Measurements from ENCODE around the gene MGAT5.

Gene MGAT5

DNA sequence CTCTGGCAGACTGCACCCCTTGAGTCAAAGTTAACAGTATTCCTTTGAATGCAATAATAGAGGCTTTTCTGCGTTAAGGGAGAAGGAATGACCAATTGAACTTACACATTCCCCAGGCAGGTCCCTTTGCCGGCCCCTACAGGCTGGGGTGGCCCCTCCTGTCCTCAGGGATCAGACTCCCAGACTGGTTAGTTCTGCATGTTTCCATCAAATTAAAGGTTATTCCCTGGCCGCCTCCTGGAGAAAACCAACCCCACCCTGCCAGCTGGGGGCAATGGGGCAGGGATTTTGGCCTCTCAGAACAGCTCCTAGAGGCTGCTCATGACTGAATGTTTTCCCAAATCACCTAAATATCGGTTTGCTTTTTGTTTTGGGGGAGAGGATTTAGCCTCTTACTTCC, 199.6 kb downstream of the MGAT5 start:
- no peak overlapping the region for H3K27ac ChIP-seq (ENCODE audit: low read depth, low read length, poor library complexity, severe bottlenecking)

DNA sequence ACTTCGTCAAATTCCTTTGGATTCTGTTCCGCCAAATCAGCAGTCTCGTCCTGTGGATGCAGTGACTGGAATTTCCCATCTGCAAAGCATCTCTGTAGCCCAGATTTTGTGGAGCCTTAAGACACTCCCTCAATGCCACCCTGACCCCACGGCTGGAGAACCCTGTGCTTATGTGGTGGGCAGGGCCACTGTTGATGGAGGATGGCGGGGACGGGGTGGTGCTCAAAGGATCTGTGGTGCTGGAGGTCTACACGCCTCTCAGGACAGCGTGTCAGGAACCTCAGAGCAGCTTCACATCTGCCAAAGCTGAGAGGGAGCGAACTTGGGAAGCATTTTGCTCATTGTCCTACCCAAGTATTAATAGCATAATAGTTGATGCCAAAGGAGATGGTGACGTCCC, 200.1 kb downstream of the MGAT5 start:
- no peaks in the 10 kb centered on the region for H3K4me1 ChIP-seq (ENCODE audit: insufficient read depth, low read length, severe bottlenecking)
- H4K20me1 ChIP-seq (ENCODE audit: insufficient read depth, low read length): no peaks in the 10 kb centered on the region
- no peak overlapping the region for H3K27ac ChIP-seq (ENCODE audit: low read depth, low read length, poor library complexity, severe bottlenecking)
- TF ChIP-seq EZH2 (IDR thresholded peaks at IDR 0.05; ENCODE audit: borderline replicate concordance, low read length): no peak
- TF ChIP-seq, protein P1, sequence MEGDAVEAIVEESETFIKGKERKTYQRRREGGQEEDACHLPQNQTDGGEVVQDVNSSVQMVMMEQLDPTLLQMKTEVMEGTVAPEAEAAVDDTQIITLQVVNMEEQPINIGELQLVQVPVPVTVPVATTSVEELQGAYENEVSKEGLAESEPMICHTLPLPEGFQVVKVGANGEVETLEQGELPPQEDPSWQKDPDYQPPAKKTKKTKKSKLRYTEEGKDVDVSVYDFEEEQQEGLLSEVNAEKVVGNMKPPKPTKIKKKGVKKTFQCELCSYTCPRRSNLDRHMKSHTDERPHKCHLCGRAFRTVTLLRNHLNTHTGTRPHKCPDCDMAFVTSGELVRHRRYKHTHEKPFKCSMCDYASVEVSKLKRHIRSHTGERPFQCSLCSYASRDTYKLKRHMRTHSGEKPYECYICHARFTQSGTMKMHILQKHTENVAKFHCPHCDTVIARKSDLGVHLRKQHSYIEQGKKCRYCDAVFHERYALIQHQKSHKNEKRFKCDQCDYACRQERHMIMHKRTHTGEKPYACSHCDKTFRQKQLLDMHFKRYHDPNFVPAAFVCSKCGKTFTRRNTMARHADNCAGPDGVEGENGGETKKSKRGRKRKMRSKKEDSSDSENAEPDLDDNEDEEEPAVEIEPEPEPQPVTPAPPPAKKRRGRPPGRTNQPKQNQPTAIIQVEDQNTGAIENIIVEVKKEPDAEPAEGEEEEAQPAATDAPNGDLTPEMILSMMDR (IDR thresholded peaks at IDR 0.05; ENCODE audit: low read length): no peak
- H3K79me2 ChIP-seq (ENCODE audit: insufficient read depth, low read length): no peaks in the 10 kb centered on the region
- H3K4me2 ChIP-seq (ENCODE audit: low read length): no peak overlapping the region
- no peaks in the 10 kb centered on the region for H3K9me2 ChIP-seq (ENCODE audit: low read depth, low read length)
- peaks cover 31% of the 10 kb centered on the region for H3K36me3 ChIP-seq (ENCODE audit: insufficient read depth, low read length)
- H3F3A ChIP-seq (ENCODE audit: insufficient read depth, low read length): no peaks in the 10 kb centered on the region
- H2AFZ ChIP-seq (ENCODE audit: low read length): no peak overlapping the region
- H3K4me3 ChIP-seq (ENCODE audit: low read depth, low read length, poor library complexity, severe bottlenecking): no peak overlapping the region
- H3K9me3 ChIP-seq (ENCODE audit: low read length): no peaks in the 10 kb centered on the region
- no peak overlapping the region for H3K9ac ChIP-seq (ENCODE audit: low read length)
- no peaks in the 10 kb centered on the region for H3K27me3 ChIP-seq (ENCODE audit: insufficient read depth, low read length)

More for the DNA sequence above, 199.6 kb downstream of the MGAT5 start:
- H3K79me2 ChIP-seq (ENCODE audit: insufficient read depth, low read length): no peaks in the 10 kb centered on the region
- no peaks in the 10 kb centered on the region for H3K4me1 ChIP-seq (ENCODE audit: insufficient read depth, low read length, severe bottlenecking)
- H4K20me1 ChIP-seq (ENCODE audit: insufficient read depth, low read length): no peaks in the 10 kb centered on the region
- TF ChIP-seq, protein P1 (IDR thresholded peaks at IDR 0.05; ENCODE audit: low read length): no peak
- TF ChIP-seq EZH2 (IDR thresholded peaks at IDR 0.05; ENCODE audit: borderline replicate concordance, low read length): no peak
- H3K4me2 ChIP-seq (ENCODE audit: low read length): no peak overlapping the region
- H2AFZ ChIP-seq (ENCODE audit: low read length): no peak overlapping the region
- H3K9me2 ChIP-seq (ENCODE audit: low read depth, low read length): no peaks in the 10 kb centered on the region
- H3K27me3 ChIP-seq (ENCODE audit: insufficient read depth, low read length): no peaks in the 10 kb centered on the region
- H3K36me3 ChIP-seq (ENCODE audit: insufficient read depth, low read length): peaks cover 36% of the 10 kb centered on the region
- H3K9me3 ChIP-seq (ENCODE audit: low read length): no peaks in the 10 kb centered on the region
- H3K4me3 ChIP-seq (ENCODE audit: low read depth, low read length, poor library complexity, severe bottlenecking): no peak overlapping the region
- H3F3A ChIP-seq (ENCODE audit: insufficient read depth, low read length): no peaks in the 10 kb centered on the region
- no peak overlapping the region for H3K9ac ChIP-seq (ENCODE audit: low read length)

DNA sequence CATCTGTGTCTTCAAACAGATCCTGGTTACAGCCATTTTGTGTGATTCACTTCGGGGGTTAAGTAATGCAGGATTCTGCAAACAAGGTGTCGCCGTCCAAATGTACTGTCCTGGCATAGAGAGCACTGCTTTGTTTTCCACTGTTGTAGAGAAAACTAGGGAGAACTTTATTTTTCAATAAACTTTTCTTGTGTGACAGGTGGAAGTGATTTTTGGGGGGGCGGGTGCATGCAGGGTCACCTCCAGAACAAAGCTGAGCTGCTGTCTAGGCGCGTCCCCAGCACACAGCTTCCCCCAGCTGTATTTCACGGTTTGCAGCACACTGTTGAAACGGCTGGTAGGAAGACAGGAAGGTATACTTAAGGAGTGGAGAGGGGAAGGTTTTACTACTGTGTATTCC, 200.6 kb downstream of the MGAT5 start:
- no peak for TF ChIP-seq EZH2 (IDR thresholded peaks at IDR 0.05; ENCODE audit: borderline replicate concordance, low read length)
- TF ChIP-seq, protein P1 (IDR thresholded peaks at IDR 0.05; ENCODE audit: low read length): no peak
- H3K79me2 ChIP-seq (ENCODE audit: insufficient read depth, low read length): no peaks in the 10 kb centered on the region
- no peaks in the 10 kb centered on the region for H3F3A ChIP-seq (ENCODE audit: insufficient read depth, low read length)
- no peak overlapping the region for H3K27ac ChIP-seq (ENCODE audit: low read depth, low read length, poor library complexity, severe bottlenecking)
- no peaks in the 10 kb centered on the region for H3K4me1 ChIP-seq (ENCODE audit: insufficient read depth, low read length, severe bottlenecking)
- H3K9ac ChIP-seq (ENCODE audit: low read length): no peak overlapping the region
- peaks cover 28% of the 10 kb centered on the region for H3K36me3 ChIP-seq (ENCODE audit: insufficient read depth, low read length)
- H3K4me3 ChIP-seq (ENCODE audit: low read depth, low read length, poor library complexity, severe bottlenecking): no peak overlapping the region
- no peak overlapping the region for H3K4me2 ChIP-seq (ENCODE audit: low read length)
- no peaks in the 10 kb centered on the region for H3K27me3 ChIP-seq (ENCODE audit: insufficient read depth, low read length)
- no peak overlapping the region for H2AFZ ChIP-seq (ENCODE audit: low read length)
- H3K9me3 ChIP-seq (ENCODE audit: low read length): no peaks in the 10 kb centered on the region
- H4K20me1 ChIP-seq (ENCODE audit: insufficient read depth, low read length): no peaks in the 10 kb centered on the region
- H3K9me2 ChIP-seq (ENCODE audit: low read depth, low read length): no peaks in the 10 kb centered on the region
